K562 (cell line): ENCODE results near the gene NLE1. TPM values are rescaled to one million over a fixed set of nuclear protein-coding genes. Genes with fewer than 3 reads are reported as not detected.

ENCODE experiments used
- BDP1 ChIP-seq: IDR thresholded peaks from 3 replicates; pipeline ENCODE4 v1.6.1; 2011; ENCODE audit not compliant: insufficient read length, insufficient read depth
- CTBP1 ChIP-seq: fragments of 450-650 bp; IDR thresholded peaks from 2 replicates; pipeline ENCODE4 v1.6.1; 2016; ENCODE audit warnings: borderline replicate concordance
- DIDO1 ChIP-seq: fragments of 450-650 bp; IDR thresholded peaks from 2 replicates; pipeline ENCODE4 v1.6.1; 2016; ENCODE audit warnings: low read depth, missing biosample characterization, missing genetic modification characterization
- ETS2 ChIP-seq: IDR thresholded peaks from 2 replicates; pipeline ENCODE4 v1.6.1; 2016; ENCODE audit warnings: borderline replicate concordance, missing genetic modification characterization, mild to moderate bottlenecking, moderate library complexity, missing compliant biosample characterization; ENCODE audit not compliant: poor library complexity, severe bottlenecking
- EWSR1 ChIP-seq: fragments of 450-650 bp; IDR thresholded peaks from 2 replicates; pipeline ENCODE4 v1.6.1; 2018; ENCODE audit warnings: borderline replicate concordance, mild to moderate bottlenecking, low read depth, moderate library complexity; ENCODE audit not compliant: partially characterized antibody
- JUN ChIP-seq, 2 experiments: sonication (generic) in 1 of 2; formaldehyde crosslinking in 1 of 2; IDR thresholded peaks; 2 replicates each; pipeline versions ENCODE4 v1.6.1 to v1.8.0; 2012 to 2022; ENCODE audit warnings: borderline replicate concordance in 2 of 2, mild to moderate bottlenecking in 2 of 2, improper control_type of control experiment in 1 of 2, low read depth in 1 of 2, low read length in 1 of 2, missing genetic modification reagents in 1 of 2
- L3MBTL2 ChIP-seq: fragments of 450-650 bp; IDR thresholded peaks from 2 replicates; pipeline ENCODE4 v1.6.1; 2016; ENCODE audit warnings: mild to moderate bottlenecking, moderate library complexity
- LEF1 ChIP-seq: fragments of 450-650 bp; IDR thresholded peaks from 2 replicates; pipeline ENCODE4 v1.6.1; 2016; ENCODE audit warnings: mild to moderate bottlenecking
- NFE2L1 ChIP-seq: fragments of 450-650 bp; IDR thresholded peaks from 2 replicates; pipeline ENCODE4 v1.6.1; 2016; ENCODE audit warnings: missing genetic modification characterization, low read depth, mild to moderate bottlenecking, missing compliant biosample characterization, moderate library complexity, borderline replicate concordance
- NR1H2 ChIP-seq: sonication (generic); formaldehyde crosslinking; IDR thresholded peaks from 2 replicates; pipeline ENCODE4 v1.4.0; 2020; ENCODE audit warnings: mild to moderate bottlenecking, missing genetic modification reagents
- PML ChIP-seq: IDR thresholded peaks from 2 replicates; pipeline ENCODE4 v1.6.1; 2012; ENCODE audit warnings: low read length, inconsistent platforms
- RAD21 ChIP-seq, 2 experiments: fragments of 250-450 bp in 1 of 2; fragments of 450-650 bp in 1 of 2; sonication (Bioruptor Pico) in 1 of 2; formaldehyde crosslinking in 1 of 2; IDR thresholded peaks in 1 of 2; conservative IDR thresholded peaks in 1 of 2; 2 replicates each; pipeline versions ENCODE4 v1.4.0 to v1.8.0; 2020 to 2022; ENCODE audit warnings: mild to moderate bottlenecking in 2 of 2, moderate library complexity in 1 of 2
- RBM17 ChIP-seq: fragments of 200-400 bp; formaldehyde crosslinking; IDR thresholded peaks from 2 replicates; pipeline ENCODE4 v1.6.1; 2017; ENCODE audit warnings: low read depth, mild to moderate bottlenecking, low read length, borderline replicate concordance
- RBM34 ChIP-seq: fragments of 200-400 bp; formaldehyde crosslinking; IDR thresholded peaks from 2 replicates; pipeline ENCODE4 v1.6.1; 2018; ENCODE audit warnings: low read length, borderline replicate concordance; ENCODE audit not compliant: insufficient read depth
- SNRNP70 ChIP-seq: fragments of 200-400 bp; formaldehyde crosslinking; optimal IDR thresholded peaks from 2 replicates; pipeline ENCODE3; 2017; ENCODE audit warnings: low read depth, low read length
- SRSF1 ChIP-seq: fragments of 200-400 bp; formaldehyde crosslinking; IDR thresholded peaks from 2 replicates; pipeline ENCODE4 v1.6.1; 2017; ENCODE audit warnings: mild to moderate bottlenecking, low read depth, low read length, moderate library complexity
- TRIM28 ChIP-seq: fragments of 450-650 bp; IDR thresholded peaks from 2 replicates; pipeline ENCODE4 v1.6.1; 2017
- ZKSCAN3 ChIP-seq: fragments of 250-450 bp; sonication (Bioruptor Pico); IDR thresholded peaks from 2 replicates; pipeline ENCODE4 v1.4.0; 2020
- ZSCAN32 ChIP-seq: fragments of 450-650 bp; formaldehyde crosslinking; IDR thresholded peaks from 2 replicates; pipeline ENCODE4 v1.4.0; 2020; ENCODE audit warnings: mild to moderate bottlenecking, moderate library complexity
- polyA plus RNA-seq, 8 experiments: library from polyadenylated mRNA; depleted of rRNA in 4 of 8; stranded (reverse) in 5 of 8; unstranded in 3 of 8; fragments of >200 nt; fragmentation: Nextera tagmentation in 2 of 8; fragmentation: Illumina TruSeq in 1 of 8; extraction: Ambion mirVana in 2 of 8; extraction: Trizol in 1 of 8; gene quantifications; 2 replicates each; pipeline versions ENCODE4 v1.2.1 to v1.2.3, GENCODE V29; 2011 to 2014; ENCODE audit warnings: inconsistent platforms in 1 of 8, missing spikeins in 1 of 8
- total RNA-seq, 7 experiments: library from RNA; depleted of rRNA in 6 of 7; stranded (reverse); fragments of >200 nt in 6 of 7; fragmentation: Illumina TruSeq in 2 of 7; extraction: Trizol in 2 of 7; gene quantifications; 2 replicates each; pipeline versions ENCODE4 v1.2.1 to v1.2.3, GENCODE V29; 2011 to 2021; ENCODE audit warnings: low replicate concordance in 1 of 7
- TF ChIP-seq, protein P1 (sequence below): fragments of 450-650 bp; formaldehyde crosslinking; IDR thresholded peaks from 2 replicates; pipeline ENCODE4 v1.4.0; 2020; ENCODE audit warnings: mild to moderate bottlenecking, mixed read lengths
- TF ChIP-seq, protein P2 (sequence below): fragments of 250-450 bp; sonication (Bioruptor Pico); IDR thresholded peaks from 2 replicates; pipeline ENCODE4 v1.5.0; 2021
- TF ChIP-seq, protein P3 (sequence below): sonication (generic); formaldehyde crosslinking; IDR thresholded peaks from 2 replicates; pipeline ENCODE4 v1.8.0; 2023; ENCODE audit warnings: mild to moderate bottlenecking, missing genetic modification reagents

The NLE1 gene
- total and polyA plus RNA-seq, 9 of the 15 experiments (the other 6 are each of a cell fraction or from before 2014, with no cell fraction given), result 3.8 to 69.0 (median 29.4) TPM

DNA sequence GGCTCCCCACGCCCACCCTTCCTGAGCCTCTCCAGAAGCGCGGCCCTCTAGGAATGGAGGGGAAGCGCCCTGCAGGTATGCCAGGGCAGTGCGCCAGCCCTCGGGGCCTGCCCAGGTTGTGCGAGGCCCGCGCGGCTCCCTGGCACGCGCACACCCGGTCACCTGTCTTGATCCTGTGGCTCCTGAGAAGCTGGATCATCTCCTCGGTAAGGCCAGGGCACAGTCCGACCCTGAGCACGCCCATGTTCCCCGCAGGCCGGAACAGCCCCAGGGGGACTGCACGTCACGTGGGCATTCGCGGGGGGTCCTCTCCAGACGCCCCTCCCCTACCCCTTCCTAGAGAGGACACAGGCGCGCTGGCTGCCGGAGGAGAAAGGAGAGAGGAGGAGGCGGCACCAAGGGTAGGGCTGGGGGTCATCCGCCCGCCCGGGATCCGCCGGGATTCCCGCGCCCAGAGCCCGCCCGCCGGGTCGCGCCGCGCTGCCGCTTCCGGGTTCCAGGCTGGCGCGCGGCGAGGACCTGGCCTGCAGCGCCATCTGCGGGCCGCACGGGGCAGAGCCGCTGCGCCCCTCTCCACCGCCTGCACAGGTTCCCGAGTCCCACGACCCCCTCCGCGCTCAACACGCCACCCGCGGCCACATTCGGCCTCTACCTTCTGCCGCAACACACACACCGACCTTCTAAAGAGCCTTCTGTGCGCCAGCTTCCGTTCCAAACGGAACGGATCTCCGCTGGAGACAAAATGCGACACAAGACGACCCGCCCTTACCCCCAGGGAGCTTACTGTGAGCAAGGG, 22.5 kb downstream of the NLE1 start, which contains the start of gene RAD51D (continued):
- TF ChIP-seq, protein P1, sequence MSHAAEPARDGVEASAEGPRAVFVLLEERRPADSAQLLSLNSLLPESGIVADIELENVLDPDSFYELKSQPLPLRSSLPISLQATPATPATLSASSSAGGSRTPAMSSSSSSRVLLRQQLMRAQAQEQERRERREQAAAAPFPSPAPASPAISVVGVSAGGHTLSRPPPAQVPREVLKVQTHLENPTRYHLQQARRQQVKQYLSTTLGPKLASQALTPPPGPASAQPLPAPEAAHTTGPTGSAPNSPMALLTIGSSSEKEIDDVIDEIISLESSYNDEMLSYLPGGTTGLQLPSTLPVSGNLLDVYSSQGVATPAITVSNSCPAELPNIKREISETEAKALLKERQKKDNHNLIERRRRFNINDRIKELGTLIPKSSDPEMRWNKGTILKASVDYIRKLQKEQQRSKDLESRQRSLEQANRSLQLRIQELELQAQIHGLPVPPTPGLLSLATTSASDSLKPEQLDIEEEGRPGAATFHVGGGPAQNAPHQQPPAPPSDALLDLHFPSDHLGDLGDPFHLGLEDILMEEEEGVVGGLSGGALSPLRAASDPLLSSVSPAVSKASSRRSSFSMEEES, result peak; percentile 22; the same call in 1 of the 2 replicates
- TF ChIP-seq CTBP1, result peak; percentile 86
- no peak for TF ChIP-seq PML
- TF ChIP-seq EWSR1, result no peak
- TF ChIP-seq SRSF1, result no peak
- no peak for TF ChIP-seq NFE2L1
- no peak for TF ChIP-seq BDP1
- no peak for TF ChIP-seq DIDO1
- TF ChIP-seq, protein P2, sequence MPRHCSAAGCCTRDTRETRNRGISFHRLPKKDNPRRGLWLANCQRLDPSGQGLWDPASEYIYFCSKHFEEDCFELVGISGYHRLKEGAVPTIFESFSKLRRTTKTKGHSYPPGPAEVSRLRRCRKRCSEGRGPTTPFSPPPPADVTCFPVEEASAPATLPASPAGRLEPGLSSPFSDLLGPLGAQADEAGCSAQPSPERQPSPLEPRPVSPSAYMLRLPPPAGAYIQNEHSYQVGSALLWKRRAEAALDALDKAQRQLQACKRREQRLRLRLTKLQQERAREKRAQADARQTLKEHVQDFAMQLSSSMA, result no peak
- no peak for TF ChIP-seq JUN (IDR thresholded peaks at IDR 0.05; ENCODE audit: borderline replicate concordance, low read depth, low read length)
- TF ChIP-seq JUN (CRISPR knock-in tag; IDR thresholded peaks at IDR 0.05; ENCODE audit: borderline replicate concordance), result no peak
- TF ChIP-seq L3MBTL2, result peak; percentile 81
- no peak for TF ChIP-seq RBM34
- no peak for TF ChIP-seq SNRNP70
- no peak for TF ChIP-seq LEF1
- TF ChIP-seq, protein P3, sequence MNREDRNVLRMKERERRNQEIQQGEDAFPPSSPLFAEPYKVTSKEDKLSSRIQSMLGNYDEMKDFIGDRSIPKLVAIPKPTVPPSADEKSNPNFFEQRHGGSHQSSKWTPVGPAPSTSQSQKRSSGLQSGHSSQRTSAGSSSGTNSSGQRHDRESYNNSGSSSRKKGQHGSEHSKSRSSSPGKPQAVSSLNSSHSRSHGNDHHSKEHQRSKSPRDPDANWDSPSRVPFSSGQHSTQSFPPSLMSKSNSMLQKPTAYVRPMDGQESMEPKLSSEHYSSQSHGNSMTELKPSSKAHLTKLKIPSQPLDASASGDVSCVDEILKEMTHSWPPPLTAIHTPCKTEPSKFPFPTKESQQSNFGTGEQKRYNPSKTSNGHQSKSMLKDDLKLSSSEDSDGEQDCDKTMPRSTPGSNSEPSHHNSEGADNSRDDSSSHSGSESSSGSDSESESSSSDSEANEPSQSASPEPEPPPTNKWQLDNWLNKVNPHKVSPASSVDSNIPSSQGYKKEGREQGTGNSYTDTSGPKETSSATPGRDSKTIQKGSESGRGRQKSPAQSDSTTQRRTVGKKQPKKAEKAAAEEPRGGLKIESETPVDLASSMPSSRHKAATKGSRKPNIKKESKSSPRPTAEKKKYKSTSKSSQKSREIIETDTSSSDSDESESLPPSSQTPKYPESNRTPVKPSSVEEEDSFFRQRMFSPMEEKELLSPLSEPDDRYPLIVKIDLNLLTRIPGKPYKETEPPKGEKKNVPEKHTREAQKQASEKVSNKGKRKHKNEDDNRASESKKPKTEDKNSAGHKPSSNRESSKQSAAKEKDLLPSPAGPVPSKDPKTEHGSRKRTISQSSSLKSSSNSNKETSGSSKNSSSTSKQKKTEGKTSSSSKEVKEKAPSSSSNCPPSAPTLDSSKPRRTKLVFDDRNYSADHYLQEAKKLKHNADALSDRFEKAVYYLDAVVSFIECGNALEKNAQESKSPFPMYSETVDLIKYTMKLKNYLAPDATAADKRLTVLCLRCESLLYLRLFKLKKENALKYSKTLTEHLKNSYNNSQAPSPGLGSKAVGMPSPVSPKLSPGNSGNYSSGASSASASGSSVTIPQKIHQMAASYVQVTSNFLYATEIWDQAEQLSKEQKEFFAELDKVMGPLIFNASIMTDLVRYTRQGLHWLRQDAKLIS (CRISPR knock-in tag), result no peak
- TF ChIP-seq ETS2 (tag), result no peak
- TF ChIP-seq NR1H2 (CRISPR knock-in tag), result no peak
- TF ChIP-seq RBM17, result no peak
- TF ChIP-seq ZSCAN32 (CRISPR knock-in tag), result no peak
- peak; percentile 95 to 96 for TF ChIP-seq RAD21 (CRISPR knock-in tag; conservative IDR thresholded peaks at IDR 0.05 in 1 of 2, IDR thresholded peaks at IDR 0.05 in 1 of 2)
- TF ChIP-seq TRIM28, result peak; percentile 43; the same call in 1 of the 2 replicates
- no peak for TF ChIP-seq ZKSCAN3 (CRISPR knock-in tag)
